Gastroesophageal sphincter (tissue), 3 donors: ENCODE measurements around the gene ATP6V1D.

Source experiments
- EP300 ChIP-seq: sonication (generic); formaldehyde crosslinking; IDR thresholded peaks from one replicate; pipeline ENCODE4 v1.6.1; 2017; ENCODE audit warnings: antibody characterized with exemption, mild to moderate bottlenecking
- POLR2A ChIP-seq, 2 donors: fragments of 450-650 bp; IDR thresholded peaks; one replicate each; pipeline ENCODE4 v1.6.1; 2017; ENCODE audit warnings: antibody characterized with exemption in 2 of 2, mild to moderate bottlenecking in 2 of 2, moderate library complexity in 1 of 2
- POLR2AphosphoS5 ChIP-seq: sonication (generic); formaldehyde crosslinking; IDR thresholded peaks from one replicate; pipeline ENCODE4 v1.6.1; 2017; ENCODE audit warnings: antibody characterized with exemption
- TF ChIP-seq, protein P1 (sequence below), 4 experiments: fragments of 200-600 bp in 2 of 4; fragments of 450-650 bp in 2 of 4; sonication (generic) in 1 of 4; IDR thresholded peaks; one replicate each; pipeline ENCODE4 v1.5.1; 2017 to 2019; ENCODE audit warnings: antibody characterized with exemption in 4 of 4, mild to moderate bottlenecking in 2 of 4, moderate library complexity in 2 of 4

DNA sequence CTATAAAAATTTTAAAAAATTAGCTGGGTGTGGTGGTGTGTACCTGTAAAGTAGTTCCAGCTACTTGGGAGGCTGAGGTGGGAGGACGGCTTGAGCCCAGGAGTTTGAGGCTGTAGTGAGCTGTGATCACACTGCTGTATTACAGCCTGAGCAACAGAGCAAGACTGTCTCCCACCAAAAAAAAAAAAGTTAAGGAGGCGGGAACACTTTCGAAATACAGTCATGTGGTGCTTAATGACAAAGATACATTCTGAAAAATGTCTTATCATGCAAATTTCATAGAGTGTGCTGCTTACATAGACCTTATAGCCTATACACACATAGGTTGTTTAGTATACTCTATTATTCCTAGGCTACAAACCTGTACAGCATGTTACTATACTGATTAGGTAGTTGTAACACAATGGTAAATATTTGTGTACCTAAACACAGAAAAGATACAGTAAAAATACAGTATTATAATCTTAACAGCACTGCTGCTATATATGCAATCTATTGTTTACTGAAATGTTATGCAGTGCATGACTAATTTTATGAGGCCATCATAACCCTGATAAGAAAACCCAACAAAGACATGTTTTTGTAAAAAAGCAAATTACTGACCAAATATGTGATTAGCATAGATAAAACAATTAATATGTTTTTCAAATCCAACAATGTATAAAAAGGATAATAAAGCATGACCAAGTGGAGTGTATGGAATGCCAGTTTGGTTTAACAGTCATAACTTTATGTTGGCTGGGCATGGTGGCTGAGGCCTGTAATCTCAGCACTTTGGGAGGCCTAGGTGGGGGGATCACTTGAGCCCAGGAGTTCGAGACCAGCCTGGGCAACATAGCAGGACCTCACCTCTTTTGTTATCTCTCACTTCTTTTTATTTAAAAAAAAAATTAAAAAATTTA lies 11.9 kb upstream of the ATP6V1D start:
- TF ChIP-seq, protein P1, sequence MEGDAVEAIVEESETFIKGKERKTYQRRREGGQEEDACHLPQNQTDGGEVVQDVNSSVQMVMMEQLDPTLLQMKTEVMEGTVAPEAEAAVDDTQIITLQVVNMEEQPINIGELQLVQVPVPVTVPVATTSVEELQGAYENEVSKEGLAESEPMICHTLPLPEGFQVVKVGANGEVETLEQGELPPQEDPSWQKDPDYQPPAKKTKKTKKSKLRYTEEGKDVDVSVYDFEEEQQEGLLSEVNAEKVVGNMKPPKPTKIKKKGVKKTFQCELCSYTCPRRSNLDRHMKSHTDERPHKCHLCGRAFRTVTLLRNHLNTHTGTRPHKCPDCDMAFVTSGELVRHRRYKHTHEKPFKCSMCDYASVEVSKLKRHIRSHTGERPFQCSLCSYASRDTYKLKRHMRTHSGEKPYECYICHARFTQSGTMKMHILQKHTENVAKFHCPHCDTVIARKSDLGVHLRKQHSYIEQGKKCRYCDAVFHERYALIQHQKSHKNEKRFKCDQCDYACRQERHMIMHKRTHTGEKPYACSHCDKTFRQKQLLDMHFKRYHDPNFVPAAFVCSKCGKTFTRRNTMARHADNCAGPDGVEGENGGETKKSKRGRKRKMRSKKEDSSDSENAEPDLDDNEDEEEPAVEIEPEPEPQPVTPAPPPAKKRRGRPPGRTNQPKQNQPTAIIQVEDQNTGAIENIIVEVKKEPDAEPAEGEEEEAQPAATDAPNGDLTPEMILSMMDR (IDR thresholded peaks at IDR 0.05) = no peak
- TF ChIP-seq POLR2A (IDR thresholded peaks at IDR 0.05) (no peak), POLR2AphosphoS5 (no peak), EP300 (no peak)
